Transverse colon (tissue), 4 donors: ENCODE measurements around the gene AP5M1.
"Not testable (repeated sequence)": the region's sequence is repeated elsewhere in the genome, so short reads cannot be mapped to it uniquely, and the experiment has no call there.

ENCODE experiments used
- CTCF ChIP-seq, 5 experiments: fragments of 200-600 bp in 3 of 5; fragments of 450-650 bp in 2 of 5; sonication (generic) in 3 of 5; IDR thresholded peaks; 1 replicate in 2 of 5; 2 replicates in 3 of 5; pipeline ENCODE4 v1.5.1; 2016 to 2017; ENCODE audit warnings: antibody characterized with exemption in 5 of 5, inconsistent platforms in 3 of 5, mild to moderate bottlenecking in 2 of 5, moderate library complexity in 1 of 5
- POLR2A ChIP-seq: fragments of 450-650 bp; IDR thresholded peaks from one replicate; pipeline ENCODE4 v1.6.1; 2016; ENCODE audit warnings: antibody characterized with exemption, mild to moderate bottlenecking, moderate library complexity
- POLR2AphosphoS5 ChIP-seq, 3 donors: sonication (generic); formaldehyde crosslinking; IDR thresholded peaks; one replicate each; pipeline ENCODE4 v1.6.1; 2016; ENCODE audit warnings: antibody characterized with exemption in 3 of 3

DNA sequence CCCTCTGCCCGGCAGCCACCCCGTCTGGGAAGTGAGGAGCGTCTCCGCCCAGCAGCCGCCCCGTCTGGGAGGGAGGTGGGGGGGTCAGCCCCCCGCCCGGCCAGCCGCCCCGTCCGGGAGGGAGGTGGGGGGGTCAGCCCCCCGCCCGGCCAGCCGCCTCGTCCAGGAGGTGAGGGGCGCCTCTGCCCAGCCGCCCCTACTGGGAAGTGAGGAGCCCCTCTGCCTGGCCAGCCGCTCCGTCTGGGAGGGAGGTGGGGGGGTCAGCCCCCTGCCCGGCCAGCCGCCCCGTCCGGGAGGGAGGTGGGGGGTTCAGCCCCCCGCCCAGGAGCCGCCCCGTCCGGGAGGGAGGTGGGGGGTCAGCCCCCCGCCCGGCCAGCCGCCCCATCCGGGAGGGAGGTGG, 65.0 kb downstream of the AP5M1 start:
- TF ChIP-seq CTCF (IDR thresholded peaks at IDR 0.05); POLR2AphosphoS5 (IDR thresholded peaks at IDR 0.05); POLR2A: not testable (repeated sequence)
